A549 (cell line): ENCODE results near the gene CD84.

ENCODE experiments used
- CBX2 ChIP-seq: fragments of 200-600 bp; sonication (generic); IDR thresholded peaks from 2 replicates; pipeline ENCODE4 v1.6.1; 2016; ENCODE audit warnings: low read depth, mild to moderate bottlenecking, borderline replicate concordance
- CTCF ChIP-seq: fragments of >200 bp; sonication (Bioruptor Twin); formaldehyde crosslinking; IDR thresholded peaks from 3 replicates; pipeline ENCODE4 v1.5.1; 2016
- EP300 ChIP-seq, 2 experiments: fragments of >200 bp; sonication (Bioruptor Twin); formaldehyde crosslinking; IDR thresholded peaks; 2 replicates in 1 of 2; 3 replicates in 1 of 2; pipeline ENCODE4 v1.6.1; 2016 to 2017
- HOXB13 ChIP-seq: fragments of 250-450 bp; sonication (Bioruptor Pico); IDR thresholded peaks from 2 replicates; pipeline ENCODE4 v1.5.0; 2020; ENCODE audit warnings: low read depth, mild to moderate bottlenecking, moderate library complexity
- JUN ChIP-seq, 2 experiments: fragments of >200 bp; sonication (Bioruptor Twin); formaldehyde crosslinking; IDR thresholded peaks; 2 replicates in 1 of 2; 3 replicates in 1 of 2; pipeline ENCODE4 v1.6.1; 2016 to 2017
- MAX ChIP-seq: IDR thresholded peaks from 2 replicates; pipeline ENCODE4 v1.6.1; 2012
- MYC ChIP-seq: IDR thresholded peaks from 2 replicates; pipeline ENCODE4 v1.6.1; 2012; ENCODE audit warnings: mild to moderate bottlenecking, inconsistent platforms, low read length, improper control_type of control experiment, borderline replicate concordance
- NR3C1 ChIP-seq: fragments of >200 bp; sonication (Bioruptor Twin); formaldehyde crosslinking; IDR thresholded peaks from 3 replicates; pipeline ENCODE4 v1.6.1; 2017
- POLR2A ChIP-seq: IDR thresholded peaks from 2 replicates; pipeline ENCODE4 v1.6.1; 2012; ENCODE audit warnings: mild to moderate bottlenecking, low read length
- POLR2AphosphoS2 ChIP-seq: conservative IDR thresholded peaks from 2 replicates; pipeline ENCODE4 v1.6.1; 2012; ENCODE audit warnings: low read length, improper control_type of control experiment, inconsistent platforms
- RAD21 ChIP-seq, 2 experiments: fragments of >200 bp in 1 of 2; sonication (Bioruptor Twin) in 1 of 2; formaldehyde crosslinking in 1 of 2; IDR thresholded peaks in 1 of 2; conservative IDR thresholded peaks in 1 of 2; 2 replicates in 1 of 2; 3 replicates in 1 of 2; pipeline ENCODE4 v1.6.1; 2012 to 2018; ENCODE audit warnings: inconsistent platforms in 1 of 2
- TP53 ChIP-seq: fragments of 250-450 bp; sonication (Bioruptor Pico); IDR thresholded peaks from 2 replicates; pipeline ENCODE4 v1.5.0; 2021; ENCODE audit warnings: mild to moderate bottlenecking, moderate library complexity

- TF ChIP-seq CTCF: no peak
- no peak for TF ChIP-seq TP53 (CRISPR knock-in tag)
- TF ChIP-seq MAX: no peak
- TF ChIP-seq POLR2AphosphoS2: no peak
- TF ChIP-seq POLR2A: no peak
- TF ChIP-seq RAD21 (conservative IDR thresholded peaks at IDR 0.05 in 1 of 2, IDR thresholded peaks at IDR 0.05 in 1 of 2): no peak
- no peak for TF ChIP-seq EP300 (IDR thresholded peaks at IDR 0.05)
- no peak for TF ChIP-seq CBX2
- TF ChIP-seq HOXB13 (CRISPR knock-in tag): no peak
- no peak for TF ChIP-seq NR3C1
- no peak for TF ChIP-seq JUN (IDR thresholded peaks at IDR 0.05)
- TF ChIP-seq MYC: no peak
Observed at GRCh38 chr1:160548183-160548582, 31.1 kb downstream of the CD84 start.
